ENCODE measurements around the gene MRPS15. TPM values are rescaled to one million over a fixed set of nuclear protein-coding genes. Genes with fewer than 3 reads are reported as not detected.

Gene MRPS15
- total RNA-seq, 1 experiment from 2014 or later: 140 TPM

DNA sequence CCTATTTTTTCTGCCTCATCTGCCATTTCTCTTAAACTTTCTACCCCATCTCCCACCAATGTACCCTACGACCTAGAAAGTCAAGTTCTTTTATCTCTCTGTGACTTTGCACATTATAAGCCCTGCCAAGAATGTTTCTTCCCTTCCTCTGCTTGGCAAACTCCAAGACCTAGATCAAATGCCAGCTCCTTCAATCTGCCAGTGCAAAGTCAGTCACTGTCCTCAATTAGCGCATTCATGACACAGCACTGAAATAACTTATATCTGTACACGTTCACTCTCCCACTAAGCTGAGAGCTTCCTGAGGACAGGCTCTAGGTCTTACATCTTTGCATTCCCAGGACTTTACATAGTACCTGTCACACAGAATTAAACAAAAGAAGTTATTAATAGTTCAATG, 45.0 kb downstream of the MRPS15 start:
- BruUV-seq (replicated peaks): no TSS peak
- H3K9me3 ChIP-seq (ENCODE audit: low read depth, low read length, poor library complexity, severe bottlenecking): no peaks in the 10 kb centered on the region
- CTCF ChIA-PET: interaction anchor here (0.6 kb wide), 2 partner anchors 22 to 639 kb away, joined by 7 to 12 read pairs; no protein-coding TSS in a partner anchor
- H3K27me3 ChIP-seq (replicated peaks; ENCODE audit: insufficient read depth, low read depth, low read length, poor library complexity): no peaks in the 10 kb centered on the region
- no peak overlapping the region for H3K27ac ChIP-seq (ENCODE audit: low read depth, low read length, poor library complexity, severe bottlenecking)
- POLR2A ChIA-PET (ENCODE audit: low non-redundant PET): no interaction called here
- intact Hi-C loops (cut with micrococcal nuclease; ENCODE audit: unreplicated experiment): no loop called here
- H3K4me1 ChIP-seq (ENCODE audit: insufficient read depth, low read length, poor library complexity, severe bottlenecking): peaks cover 5% of the 10 kb centered on the region
- TF ChIP-seq EZH2 (IDR thresholded peaks at IDR 0.05; ENCODE audit: borderline replicate concordance, low read depth, low read length, poor library complexity, severe bottlenecking) (no peak), CTCF (conservative IDR thresholded peaks at IDR 0.05; ENCODE audit: low read depth, low read length) (no peak)
- H3K36me3 ChIP-seq (ENCODE audit: insufficient read depth, low read length, poor library complexity, severe bottlenecking): no peaks in the 10 kb centered on the region
- H3K4me3 ChIP-seq (ENCODE audit: low read depth, low read length, poor library complexity, severe bottlenecking): no peak overlapping the region
- DNase-seq (ENCODE audit: low spot score): no peak

DNA sequence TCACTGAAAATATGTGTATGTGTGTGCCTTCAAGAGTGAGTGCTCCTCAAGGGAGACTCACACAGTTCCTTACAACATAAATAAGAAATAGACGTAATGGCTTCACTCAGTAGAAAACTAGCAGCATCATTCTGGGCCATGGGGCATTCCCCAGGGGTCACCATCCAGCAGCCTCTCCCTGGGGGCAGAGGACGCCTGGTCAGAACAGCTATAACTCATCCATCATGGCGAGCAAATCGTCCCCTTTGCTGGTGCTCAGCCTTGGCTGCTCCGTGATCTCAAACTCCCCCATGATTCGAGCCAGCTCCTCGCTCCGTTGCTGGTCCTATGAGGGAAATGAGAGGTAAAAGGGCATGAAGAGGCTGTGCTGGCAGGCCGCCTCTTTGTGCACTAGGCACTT, 46.3 kb downstream of the MRPS15 start:
- no peaks in the 10 kb centered on the region for H3K9me3 ChIP-seq (ENCODE audit: low read depth, low read length, poor library complexity, severe bottlenecking)
- TF ChIP-seq CTCF (conservative IDR thresholded peaks at IDR 0.05; ENCODE audit: low read depth, low read length): no peak
- no peak for TF ChIP-seq EZH2 (IDR thresholded peaks at IDR 0.05; ENCODE audit: borderline replicate concordance, low read depth, low read length, poor library complexity, severe bottlenecking)
- ChIA-PET POLR2A (ENCODE audit: low non-redundant PET) (no interaction called here), CTCF (no interaction called here)
- peaks cover 5% of the 10 kb centered on the region for H3K4me1 ChIP-seq (ENCODE audit: insufficient read depth, low read length, poor library complexity, severe bottlenecking)
- H3K4me3 ChIP-seq (ENCODE audit: low read depth, low read length, poor library complexity, severe bottlenecking): no peak overlapping the region
- H3K36me3 ChIP-seq (ENCODE audit: insufficient read depth, low read length, poor library complexity, severe bottlenecking): no peaks in the 10 kb centered on the region
- no peaks in the 10 kb centered on the region for H3K27me3 ChIP-seq (replicated peaks; ENCODE audit: insufficient read depth, low read depth, low read length, poor library complexity)
- no TSS peak for BruUV-seq (replicated peaks)
- no peak overlapping the region for H3K27ac ChIP-seq (ENCODE audit: low read depth, low read length, poor library complexity, severe bottlenecking)
- intact Hi-C loops (cut with micrococcal nuclease; ENCODE audit: unreplicated experiment): no loop called here
- DNase-seq (ENCODE audit: low spot score): no peak

GRCh38 chr1:36415661-36416326, 48.4 kb downstream of the MRPS15 start:
- peaks cover 5% of the 10 kb centered on the region for H3K4me1 ChIP-seq (ENCODE audit: insufficient read depth, low read length, poor library complexity, severe bottlenecking)
- intact Hi-C loops (cut with micrococcal nuclease; ENCODE audit: unreplicated experiment): no loop called here
- no peak for DNase-seq (ENCODE audit: low spot score)
- H3K36me3 ChIP-seq (ENCODE audit: insufficient read depth, low read length, poor library complexity, severe bottlenecking): no peaks in the 10 kb centered on the region
- no peak overlapping the region for H3K27ac ChIP-seq (ENCODE audit: low read depth, low read length, poor library complexity, severe bottlenecking)
- H3K27me3 ChIP-seq (replicated peaks; ENCODE audit: insufficient read depth, low read depth, low read length, poor library complexity): no peaks in the 10 kb centered on the region
- no TSS peak for BruUV-seq (replicated peaks)
- CTCF ChIA-PET: no interaction called here
- no peak for TF ChIP-seq EZH2 (IDR thresholded peaks at IDR 0.05; ENCODE audit: borderline replicate concordance, low read depth, low read length, poor library complexity, severe bottlenecking)
- TF ChIP-seq CTCF (conservative IDR thresholded peaks at IDR 0.05; ENCODE audit: low read depth, low read length): no peak
- H3K9me3 ChIP-seq (ENCODE audit: low read depth, low read length, poor library complexity, severe bottlenecking): no peaks in the 10 kb centered on the region
- POLR2A ChIA-PET (ENCODE audit: low non-redundant PET): no interaction called here
- no peak overlapping the region for H3K4me3 ChIP-seq (ENCODE audit: low read depth, low read length, poor library complexity, severe bottlenecking)
